ENCODE results near the gene CNR1.

- TF ChIP-seq TP53 (CRISPR knock-in tag; IDR thresholded peaks at IDR 0.05) (no peak), SP1 (CRISPR knock-in tag; conservative IDR thresholded peaks at IDR 0.05) (no peak), IRF2 (CRISPR knock-in tag; IDR thresholded peaks at IDR 0.05; ENCODE audit: borderline replicate concordance, low read depth) (no peak), RELA (CRISPR knock-in tag; IDR thresholded peaks at IDR 0.05; ENCODE audit: borderline replicate concordance) (no peak), CREM (CRISPR knock-in tag; IDR thresholded peaks at IDR 0.05) (no peak), ZNF317 (CRISPR knock-in tag; IDR thresholded peaks at IDR 0.05; ENCODE audit: borderline replicate concordance, low read depth) (no peak), NR1H2 (CRISPR knock-in tag; IDR thresholded peaks at IDR 0.05) (no peak)
- TF ChIP-seq, protein P1, sequence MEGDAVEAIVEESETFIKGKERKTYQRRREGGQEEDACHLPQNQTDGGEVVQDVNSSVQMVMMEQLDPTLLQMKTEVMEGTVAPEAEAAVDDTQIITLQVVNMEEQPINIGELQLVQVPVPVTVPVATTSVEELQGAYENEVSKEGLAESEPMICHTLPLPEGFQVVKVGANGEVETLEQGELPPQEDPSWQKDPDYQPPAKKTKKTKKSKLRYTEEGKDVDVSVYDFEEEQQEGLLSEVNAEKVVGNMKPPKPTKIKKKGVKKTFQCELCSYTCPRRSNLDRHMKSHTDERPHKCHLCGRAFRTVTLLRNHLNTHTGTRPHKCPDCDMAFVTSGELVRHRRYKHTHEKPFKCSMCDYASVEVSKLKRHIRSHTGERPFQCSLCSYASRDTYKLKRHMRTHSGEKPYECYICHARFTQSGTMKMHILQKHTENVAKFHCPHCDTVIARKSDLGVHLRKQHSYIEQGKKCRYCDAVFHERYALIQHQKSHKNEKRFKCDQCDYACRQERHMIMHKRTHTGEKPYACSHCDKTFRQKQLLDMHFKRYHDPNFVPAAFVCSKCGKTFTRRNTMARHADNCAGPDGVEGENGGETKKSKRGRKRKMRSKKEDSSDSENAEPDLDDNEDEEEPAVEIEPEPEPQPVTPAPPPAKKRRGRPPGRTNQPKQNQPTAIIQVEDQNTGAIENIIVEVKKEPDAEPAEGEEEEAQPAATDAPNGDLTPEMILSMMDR (IDR thresholded peaks at IDR 0.05) = no peak
- TF ChIP-seq, protein P2, sequence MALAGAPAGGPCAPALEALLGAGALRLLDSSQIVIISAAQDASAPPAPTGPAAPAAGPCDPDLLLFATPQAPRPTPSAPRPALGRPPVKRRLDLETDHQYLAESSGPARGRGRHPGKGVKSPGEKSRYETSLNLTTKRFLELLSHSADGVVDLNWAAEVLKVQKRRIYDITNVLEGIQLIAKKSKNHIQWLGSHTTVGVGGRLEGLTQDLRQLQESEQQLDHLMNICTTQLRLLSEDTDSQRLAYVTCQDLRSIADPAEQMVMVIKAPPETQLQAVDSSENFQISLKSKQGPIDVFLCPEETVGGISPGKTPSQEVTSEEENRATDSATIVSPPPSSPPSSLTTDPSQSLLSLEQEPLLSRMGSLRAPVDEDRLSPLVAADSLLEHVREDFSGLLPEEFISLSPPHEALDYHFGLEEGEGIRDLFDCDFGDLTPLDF (CRISPR knock-in tag; IDR thresholded peaks at IDR 0.05) = no peak
Measured at GRCh38 chr6:88163616-88164015, 2.5 kb downstream of the CNR1 start.

Data from WTC11 (cell line).